ENCODE results near the gene SRRM3.

- TF ChIP-seq ZNF24 (tag by site-specific recombination; IDR thresholded peaks at IDR 0.05) (no peak), ZEB2 (tag by site-specific recombination; IDR thresholded peaks at IDR 0.05) (no peak), ZNF140 (tag by site-specific recombination; IDR thresholded peaks at IDR 0.05) (no peak), ZNF16 (tag by site-specific recombination; IDR thresholded peaks at IDR 0.05; ENCODE audit: low read depth) (no peak), KLF16 (tag by site-specific recombination; IDR thresholded peaks at IDR 0.05) (no peak), ZNF521 (tag by site-specific recombination; IDR thresholded peaks at IDR 0.05) (no peak), PBX3 (CRISPR knock-in tag; IDR thresholded peaks at IDR 0.05) (no peak)
- TF ChIP-seq, protein P1, sequence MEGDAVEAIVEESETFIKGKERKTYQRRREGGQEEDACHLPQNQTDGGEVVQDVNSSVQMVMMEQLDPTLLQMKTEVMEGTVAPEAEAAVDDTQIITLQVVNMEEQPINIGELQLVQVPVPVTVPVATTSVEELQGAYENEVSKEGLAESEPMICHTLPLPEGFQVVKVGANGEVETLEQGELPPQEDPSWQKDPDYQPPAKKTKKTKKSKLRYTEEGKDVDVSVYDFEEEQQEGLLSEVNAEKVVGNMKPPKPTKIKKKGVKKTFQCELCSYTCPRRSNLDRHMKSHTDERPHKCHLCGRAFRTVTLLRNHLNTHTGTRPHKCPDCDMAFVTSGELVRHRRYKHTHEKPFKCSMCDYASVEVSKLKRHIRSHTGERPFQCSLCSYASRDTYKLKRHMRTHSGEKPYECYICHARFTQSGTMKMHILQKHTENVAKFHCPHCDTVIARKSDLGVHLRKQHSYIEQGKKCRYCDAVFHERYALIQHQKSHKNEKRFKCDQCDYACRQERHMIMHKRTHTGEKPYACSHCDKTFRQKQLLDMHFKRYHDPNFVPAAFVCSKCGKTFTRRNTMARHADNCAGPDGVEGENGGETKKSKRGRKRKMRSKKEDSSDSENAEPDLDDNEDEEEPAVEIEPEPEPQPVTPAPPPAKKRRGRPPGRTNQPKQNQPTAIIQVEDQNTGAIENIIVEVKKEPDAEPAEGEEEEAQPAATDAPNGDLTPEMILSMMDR (tag by site-specific recombination; IDR thresholded peaks at IDR 0.05), result no peak
These were observed 34.5 kb downstream of the SRRM3 start for GRCh38 chr7:76236224-76236623.

All from HEK293 (cell line).